ENCODE measurements around the gene CCDC187.

DNA sequence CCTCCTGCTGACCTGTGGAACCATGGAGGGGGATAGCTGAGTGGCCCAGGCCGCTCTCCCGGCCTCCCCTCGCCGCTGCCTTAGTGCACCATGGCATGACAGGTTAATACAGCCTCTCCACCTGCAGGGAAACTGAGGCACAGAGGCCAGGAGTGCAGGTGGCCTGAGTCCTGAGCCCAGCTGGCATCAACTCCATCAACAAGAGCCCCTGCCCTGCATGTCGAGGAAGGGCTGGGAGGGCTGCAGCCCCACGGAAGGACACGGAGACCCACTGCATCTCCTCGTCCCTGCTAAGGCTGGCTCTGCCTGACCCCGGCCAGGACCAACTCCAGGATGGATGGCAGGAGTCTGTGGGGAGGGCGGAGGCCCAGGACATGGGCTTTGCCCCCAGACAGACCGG is 27.2 kb downstream of the CCDC187 start:
- TF ChIP-seq, protein P1, sequence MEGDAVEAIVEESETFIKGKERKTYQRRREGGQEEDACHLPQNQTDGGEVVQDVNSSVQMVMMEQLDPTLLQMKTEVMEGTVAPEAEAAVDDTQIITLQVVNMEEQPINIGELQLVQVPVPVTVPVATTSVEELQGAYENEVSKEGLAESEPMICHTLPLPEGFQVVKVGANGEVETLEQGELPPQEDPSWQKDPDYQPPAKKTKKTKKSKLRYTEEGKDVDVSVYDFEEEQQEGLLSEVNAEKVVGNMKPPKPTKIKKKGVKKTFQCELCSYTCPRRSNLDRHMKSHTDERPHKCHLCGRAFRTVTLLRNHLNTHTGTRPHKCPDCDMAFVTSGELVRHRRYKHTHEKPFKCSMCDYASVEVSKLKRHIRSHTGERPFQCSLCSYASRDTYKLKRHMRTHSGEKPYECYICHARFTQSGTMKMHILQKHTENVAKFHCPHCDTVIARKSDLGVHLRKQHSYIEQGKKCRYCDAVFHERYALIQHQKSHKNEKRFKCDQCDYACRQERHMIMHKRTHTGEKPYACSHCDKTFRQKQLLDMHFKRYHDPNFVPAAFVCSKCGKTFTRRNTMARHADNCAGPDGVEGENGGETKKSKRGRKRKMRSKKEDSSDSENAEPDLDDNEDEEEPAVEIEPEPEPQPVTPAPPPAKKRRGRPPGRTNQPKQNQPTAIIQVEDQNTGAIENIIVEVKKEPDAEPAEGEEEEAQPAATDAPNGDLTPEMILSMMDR (IDR thresholded peaks at IDR 0.05), result no peak
- no peak for TF ChIP-seq POLR2A (IDR thresholded peaks at IDR 0.05)

Measured in transverse colon (tissue), 3 donors.